ENCODE results near the gene PAK2. TPM values are rescaled to one million over a fixed set of nuclear protein-coding genes. Genes with fewer than 3 reads are reported as not detected.
"Not testable (repeated sequence)": the region's sequence is repeated elsewhere in the genome, so short reads cannot be mapped to it uniquely, and the experiment has no call there.

The PAK2 gene
- total RNA-seq, 1 donor from 2014 or later = 77.8 TPM

DNA sequence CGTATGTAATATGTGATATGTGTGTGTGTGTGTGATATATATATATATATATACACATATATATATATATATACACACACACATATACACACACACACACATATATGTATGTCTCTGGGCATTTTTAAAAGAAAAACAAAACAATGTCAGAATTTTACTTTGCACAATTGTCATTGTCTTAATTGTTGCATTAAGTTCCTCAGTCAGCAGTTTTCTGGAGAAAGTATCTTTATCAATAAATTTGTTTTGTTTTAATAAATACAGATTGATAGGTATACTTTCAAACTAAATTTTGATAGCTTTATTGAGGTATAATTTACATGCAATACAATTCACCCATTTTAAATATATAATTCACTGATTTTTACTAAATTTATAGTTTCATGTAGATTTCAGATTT, 65.1 kb downstream of the PAK2 start:
- ATAC-seq (no peak), DNase-seq (no peak)
- no peak overlapping the region for H3K27ac ChIP-seq
- intact Hi-C loops (cut with DNase I) = no loop called here
- no peaks in the 10 kb centered on the region for H3K4me1 ChIP-seq
- H3K36me3 ChIP-seq = peaks cover 75% of the 10 kb centered on the region
- H3K9me3 ChIP-seq = no peaks in the 10 kb centered on the region
- TF ChIP-seq, protein P1, sequence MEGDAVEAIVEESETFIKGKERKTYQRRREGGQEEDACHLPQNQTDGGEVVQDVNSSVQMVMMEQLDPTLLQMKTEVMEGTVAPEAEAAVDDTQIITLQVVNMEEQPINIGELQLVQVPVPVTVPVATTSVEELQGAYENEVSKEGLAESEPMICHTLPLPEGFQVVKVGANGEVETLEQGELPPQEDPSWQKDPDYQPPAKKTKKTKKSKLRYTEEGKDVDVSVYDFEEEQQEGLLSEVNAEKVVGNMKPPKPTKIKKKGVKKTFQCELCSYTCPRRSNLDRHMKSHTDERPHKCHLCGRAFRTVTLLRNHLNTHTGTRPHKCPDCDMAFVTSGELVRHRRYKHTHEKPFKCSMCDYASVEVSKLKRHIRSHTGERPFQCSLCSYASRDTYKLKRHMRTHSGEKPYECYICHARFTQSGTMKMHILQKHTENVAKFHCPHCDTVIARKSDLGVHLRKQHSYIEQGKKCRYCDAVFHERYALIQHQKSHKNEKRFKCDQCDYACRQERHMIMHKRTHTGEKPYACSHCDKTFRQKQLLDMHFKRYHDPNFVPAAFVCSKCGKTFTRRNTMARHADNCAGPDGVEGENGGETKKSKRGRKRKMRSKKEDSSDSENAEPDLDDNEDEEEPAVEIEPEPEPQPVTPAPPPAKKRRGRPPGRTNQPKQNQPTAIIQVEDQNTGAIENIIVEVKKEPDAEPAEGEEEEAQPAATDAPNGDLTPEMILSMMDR (IDR thresholded peaks at IDR 0.05) = no peak
- no peak overlapping the region for H3K4me3 ChIP-seq
- H3K27me3 ChIP-seq = no peaks in the 10 kb centered on the region

DNA sequence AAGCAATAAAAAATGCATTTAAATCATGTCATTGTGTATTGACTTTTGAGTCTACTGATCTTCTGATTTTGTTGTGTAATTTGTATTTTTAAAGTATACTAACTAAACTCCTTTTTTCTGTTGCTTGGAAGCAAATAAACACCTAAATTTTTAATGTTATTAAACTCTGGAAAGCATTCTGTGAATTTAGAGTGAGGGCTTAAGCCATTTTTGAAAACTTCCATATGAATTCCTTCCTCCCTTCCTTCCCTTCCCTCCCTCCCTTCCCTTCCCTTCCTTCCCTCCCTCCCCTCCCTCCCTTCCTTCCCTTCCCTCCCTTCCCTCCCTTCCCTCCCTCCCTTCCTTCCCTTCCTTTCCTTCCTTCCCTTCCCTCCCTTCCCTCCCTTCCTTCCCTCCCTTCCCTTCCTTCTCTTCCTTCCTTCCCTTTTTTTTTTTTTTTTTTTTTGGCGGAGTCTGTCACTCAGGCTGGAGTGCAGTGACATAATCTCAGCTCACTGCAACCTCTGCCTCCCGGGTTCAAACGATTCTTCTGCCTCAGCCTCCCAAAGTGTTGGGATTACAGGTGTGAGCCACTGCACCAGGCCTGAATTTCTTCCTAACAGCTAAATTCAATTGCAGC, 71.4 kb downstream of the PAK2 start:
- intact Hi-C loops (cut with DNase I) = no loop called here
- TF ChIP-seq, protein P1 (IDR thresholded peaks at IDR 0.05) = no peak
- Histone ChIP-seq H3K27ac (no peak overlapping the region), H3K4me1 (no peaks in the 10 kb centered on the region), H3K36me3 (peaks cover 82% of the 10 kb centered on the region), H3K4me3 (no peak overlapping the region), H3K27me3 (no peaks in the 10 kb centered on the region), H3K9me3 (no peaks in the 10 kb centered on the region)
- DNase-seq (no peak), ATAC-seq (no peak)

DNA sequence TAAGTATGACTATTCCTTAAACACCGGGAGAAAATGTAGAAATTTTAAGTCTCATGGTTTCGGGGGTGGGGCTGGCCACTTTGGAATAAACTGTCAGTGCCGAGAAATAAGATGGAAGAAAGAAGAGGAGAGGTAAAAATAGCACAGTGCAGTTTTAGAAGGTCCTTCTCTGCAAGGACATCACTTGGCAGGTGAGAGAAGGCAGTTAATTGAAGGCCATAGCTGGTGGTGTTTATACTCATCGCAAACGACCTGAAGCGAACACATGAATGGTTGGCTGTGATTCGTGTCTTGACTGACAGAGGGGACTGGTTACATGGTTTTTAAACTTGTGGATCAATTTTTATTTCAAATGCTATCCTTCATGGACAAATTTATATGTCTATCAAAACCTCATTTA, 73.2 kb downstream of the PAK2 start:
- Histone ChIP-seq H3K9me3 (no peaks in the 10 kb centered on the region), H3K4me3 (no peak overlapping the region), H3K27me3 (no peaks in the 10 kb centered on the region), H3K27ac (no peak overlapping the region), H3K4me1 (no peaks in the 10 kb centered on the region), H3K36me3 (peaks cover 72% of the 10 kb centered on the region)
- intact Hi-C loops (cut with DNase I) = no loop called here
- no peak for ATAC-seq
- DNase-seq = no peak
- TF ChIP-seq, protein P1 (IDR thresholded peaks at IDR 0.05) = no peak

DNA sequence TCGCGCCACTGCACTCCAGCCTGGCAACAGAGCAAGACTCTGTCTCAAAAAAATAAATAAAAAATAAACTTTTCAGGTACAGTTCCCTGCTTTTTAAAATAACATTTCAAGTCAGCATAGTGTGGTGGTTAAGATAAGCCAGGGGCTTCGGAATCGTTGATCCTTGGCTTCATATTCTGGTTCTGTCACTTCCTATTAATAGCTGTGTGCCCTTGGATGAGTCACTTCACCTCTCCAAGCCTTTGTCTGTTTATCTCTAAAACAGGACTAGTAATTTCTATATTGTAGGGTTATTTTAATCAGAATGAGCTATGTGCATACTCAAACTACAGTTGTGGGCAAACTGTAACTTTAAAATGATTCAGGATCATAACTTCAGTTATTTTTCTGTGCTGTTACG, 74.2 kb downstream of the PAK2 start:
- Histone ChIP-seq H3K36me3 (peaks cover 72% of the 10 kb centered on the region), H3K27ac (no peak overlapping the region), H3K27me3 (no peaks in the 10 kb centered on the region), H3K9me3 (no peaks in the 10 kb centered on the region), H3K4me1 (no peaks in the 10 kb centered on the region), H3K4me3 (no peak overlapping the region)
- intact Hi-C loops (cut with DNase I) = no loop called here
- TF ChIP-seq, protein P1 (IDR thresholded peaks at IDR 0.05) = no peak
- ATAC-seq = no peak
- DNase-seq = no peak

DNA sequence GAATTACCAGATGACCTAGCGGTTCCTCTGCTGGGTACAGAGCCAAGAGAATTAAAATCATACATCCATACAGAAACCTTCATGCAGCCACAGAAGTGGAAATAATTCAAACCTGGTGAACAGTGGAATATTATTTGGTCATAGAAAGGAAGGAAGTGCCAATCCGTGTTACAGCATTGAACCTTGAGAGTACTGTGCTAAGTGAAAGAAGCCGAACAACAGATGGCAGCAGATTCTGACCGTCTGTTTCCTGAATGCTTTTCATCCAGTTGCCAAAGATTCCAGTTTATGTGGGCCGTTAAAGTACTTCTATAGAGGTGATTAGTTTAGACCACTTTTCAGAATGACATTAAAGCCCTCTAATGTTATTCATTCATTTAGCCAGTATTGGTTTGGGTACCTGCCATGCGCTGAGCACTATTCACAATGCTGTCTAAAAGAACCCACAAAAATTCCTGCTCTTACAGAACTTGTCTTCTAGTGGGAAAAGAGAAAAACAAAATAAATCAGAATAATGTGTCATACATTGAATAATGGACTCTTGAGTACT, 82.2 kb downstream of the PAK2 start:
- no peak overlapping the region for H3K27ac ChIP-seq
- peaks cover 94% of the 10 kb centered on the region for H3K36me3 ChIP-seq
- ATAC-seq = no peak
- DNase-seq = no peak
- H3K4me1 ChIP-seq = no peaks in the 10 kb centered on the region
- TF ChIP-seq, protein P1 (IDR thresholded peaks at IDR 0.05) = no peak
- no peak overlapping the region for H3K4me3 ChIP-seq
- no peaks in the 10 kb centered on the region for H3K9me3 ChIP-seq
- intact Hi-C loops (cut with DNase I) = no loop called here
- no peaks in the 10 kb centered on the region for H3K27me3 ChIP-seq

DNA sequence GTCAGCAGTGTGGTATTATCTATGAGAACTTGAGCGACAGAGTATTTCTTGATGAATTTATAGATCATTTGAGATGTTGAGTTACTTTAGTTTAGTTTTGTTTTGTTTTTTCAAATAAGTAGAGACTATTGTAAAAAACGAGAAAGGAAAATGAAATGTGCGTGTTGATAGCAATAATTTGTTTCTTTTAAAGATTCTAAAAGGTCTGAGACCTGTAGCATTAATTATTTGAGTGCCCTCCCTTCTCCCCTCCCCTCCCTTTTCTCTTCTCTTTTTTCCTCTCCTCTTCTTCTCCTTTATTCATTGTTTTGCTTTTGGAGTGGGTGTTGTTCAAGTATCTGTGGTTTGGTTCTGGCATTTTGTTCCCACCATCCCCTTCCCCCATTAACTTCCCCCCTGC, 90.0 kb downstream of the PAK2 start:
- H3K4me1 ChIP-seq; H3K27ac ChIP-seq; H3K27me3 ChIP-seq; H3K4me3 ChIP-seq; H3K9me3 ChIP-seq; ATAC-seq; intact Hi-C loops (cut with DNase I); DNase-seq: not testable (repeated sequence)
- H3K36me3 ChIP-seq = peaks cover 71% of the 10 kb centered on the region

Measured in upper lobe of right lung (tissue), 1 donor.